ENCODE results near the gene PGAP6. TPM values are rescaled to one million over a fixed set of nuclear protein-coding genes. Genes with fewer than 3 reads are reported as not detected.
"Not testable (repeated sequence)": the region's sequence is repeated elsewhere in the genome, so short reads cannot be mapped to it uniquely, and the experiment has no call there.

PGAP6 gene
- total RNA-seq, 1 donor from 2014 or later, result 10.6 TPM

DNA sequence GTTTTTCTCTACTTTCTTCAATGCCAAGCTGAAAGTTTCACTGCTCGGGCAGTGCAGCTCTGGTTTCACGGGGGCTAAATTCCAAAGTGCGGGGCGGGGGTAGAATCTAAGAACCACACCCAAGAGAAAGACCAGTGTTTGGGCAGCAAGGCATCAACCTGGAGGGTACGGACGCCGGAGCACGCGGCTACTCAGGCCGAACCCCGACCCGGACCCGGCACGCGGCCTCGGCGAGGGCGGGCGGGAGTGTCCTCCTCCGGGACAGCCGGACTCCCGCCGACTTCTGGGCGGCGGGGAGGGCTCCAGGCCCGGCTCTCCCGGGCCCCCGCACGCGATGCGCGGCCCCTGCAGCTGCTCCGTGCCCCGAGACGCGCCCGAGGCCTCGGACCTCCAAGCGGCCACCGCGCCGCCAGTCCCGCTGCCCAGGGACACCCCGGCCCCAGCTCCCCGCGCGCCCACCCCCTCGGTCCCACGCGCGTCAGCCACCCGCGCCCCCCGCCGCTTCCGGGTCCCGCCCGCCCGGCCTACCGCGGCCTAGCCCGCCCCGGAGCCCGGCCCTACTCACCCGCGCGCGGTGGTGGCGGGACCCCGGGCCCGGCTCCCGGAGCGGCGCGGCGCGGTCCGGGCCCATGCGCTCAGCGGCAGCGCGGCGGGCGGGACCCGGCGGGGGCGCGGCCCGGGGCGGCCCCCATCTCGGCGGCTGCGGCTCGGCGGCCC, 29.8 kb downstream of the PGAP6 start:
- no peak for DNase-seq

DNA sequence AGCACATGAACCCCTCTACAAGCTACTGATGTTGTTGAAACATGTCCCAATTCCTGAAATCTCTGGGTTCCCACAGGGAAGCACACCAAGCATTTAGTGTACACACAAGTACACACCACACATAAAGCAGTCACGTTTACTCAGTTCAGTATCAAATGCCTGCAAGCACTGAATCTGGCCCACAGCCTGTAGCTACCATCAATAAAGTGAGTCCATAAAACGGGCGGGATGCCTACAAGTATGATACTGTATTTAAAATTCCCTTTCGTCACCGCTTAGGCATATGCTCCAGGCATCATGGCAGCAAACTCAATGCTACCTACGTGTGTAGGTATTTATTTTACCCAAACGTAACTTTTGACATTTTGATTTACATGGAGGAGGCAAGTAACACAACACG, 31.6 kb downstream of the PGAP6 start:
- DNase-seq, result no peak

DNA sequence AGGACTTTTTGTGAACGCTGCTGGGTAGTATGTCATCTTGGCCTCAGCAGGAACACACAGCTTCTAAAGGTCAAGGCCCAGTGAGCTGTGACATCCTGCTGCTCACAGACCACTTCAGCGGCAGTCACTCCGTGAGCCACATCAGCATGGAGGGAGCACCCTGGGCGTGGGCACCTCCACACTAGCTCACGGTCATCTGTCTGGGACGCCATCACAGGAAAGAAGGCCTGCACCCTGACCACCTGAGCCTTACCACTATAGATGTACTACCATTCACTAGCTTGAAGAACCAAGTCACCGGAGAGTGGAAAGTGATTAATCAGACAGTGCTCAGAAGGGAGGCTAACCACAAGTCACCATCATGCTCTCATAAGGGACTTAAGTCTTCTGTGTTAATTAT, 32.6 kb downstream of the PGAP6 start:
- DNase-seq, result no peak

DNA sequence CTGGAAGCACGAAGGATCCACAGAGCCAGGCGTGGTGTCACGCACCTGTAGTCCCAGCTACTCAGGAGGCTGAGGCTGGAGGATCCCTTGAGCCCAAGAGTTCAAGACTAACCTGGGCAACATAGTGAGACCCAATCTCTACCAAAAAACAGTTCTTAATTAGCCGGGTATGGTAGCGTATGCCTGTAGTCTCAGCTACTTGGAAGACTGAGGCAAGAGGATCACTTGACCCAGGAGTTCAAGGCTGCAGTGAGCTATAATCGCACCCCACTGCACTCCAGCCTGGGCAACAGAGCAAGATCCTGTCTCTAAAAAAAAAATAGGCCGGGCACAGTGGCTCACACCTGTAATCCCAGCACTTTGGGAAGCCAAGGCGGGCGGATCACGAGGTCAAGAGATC, 33.3 kb downstream of the PGAP6 start:
- not testable (repeated sequence) for DNase-seq

DNA sequence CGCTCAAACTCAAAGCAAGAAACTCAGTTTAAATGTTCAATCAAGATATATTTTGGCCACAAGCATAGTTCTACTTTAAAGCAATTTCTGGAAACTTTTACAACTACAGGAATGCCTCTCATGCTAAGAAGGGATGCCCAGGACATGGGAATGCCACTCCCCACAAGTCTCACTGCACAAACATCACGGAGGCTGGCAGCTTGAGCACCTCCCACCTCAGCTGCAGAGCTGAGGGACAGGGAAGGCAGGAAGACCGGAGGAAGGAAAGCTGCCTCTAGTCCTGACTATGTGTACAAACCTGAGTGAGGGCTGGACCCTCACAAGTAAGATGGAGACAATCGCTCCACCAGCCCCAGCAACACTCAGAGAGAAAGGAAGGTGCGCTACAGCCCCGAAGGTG, 34.6 kb downstream of the PGAP6 start:
- no peak for DNase-seq

DNA sequence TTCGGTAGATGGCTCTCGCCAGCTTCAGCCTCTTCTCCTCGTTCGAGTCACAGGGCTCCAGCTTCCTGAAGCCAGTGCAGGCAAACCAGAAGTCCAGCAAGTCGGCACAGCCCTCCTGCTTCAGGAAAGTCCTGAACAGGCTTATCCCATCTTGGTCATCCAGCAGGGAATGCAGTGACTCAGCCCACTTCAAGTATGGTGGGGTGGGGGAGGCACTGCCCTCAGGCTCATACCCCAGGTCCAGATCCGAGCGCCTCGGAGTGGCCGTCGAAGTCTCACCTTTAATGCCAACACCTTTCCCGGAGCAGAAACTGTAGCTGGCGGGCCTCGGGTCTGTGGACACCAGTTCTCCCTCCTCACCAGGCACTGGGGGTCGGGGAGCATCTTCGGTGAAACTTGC, 35.2 kb downstream of the PGAP6 start:
- DNase-seq, result no peak

DNA sequence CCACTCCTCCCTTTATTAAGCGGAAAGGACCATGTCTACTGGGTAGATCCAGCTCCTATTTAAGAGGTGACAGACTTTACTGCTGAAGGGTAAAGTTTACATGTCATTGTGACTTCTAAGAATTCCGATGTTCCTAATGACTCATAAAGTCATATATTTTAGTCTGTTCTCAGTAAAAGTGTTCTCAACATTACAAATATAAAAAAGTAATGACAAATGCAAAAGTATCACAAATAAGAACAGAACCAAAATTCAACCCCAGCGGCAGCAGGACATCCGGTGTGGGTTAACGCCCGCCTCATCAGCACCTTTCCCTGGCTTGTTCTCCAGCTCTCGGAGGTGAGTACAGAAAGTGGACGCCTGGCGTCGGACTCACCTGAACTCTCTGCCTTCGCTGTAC, 36.0 kb downstream of the PGAP6 start:
- no peak for DNase-seq

DNA sequence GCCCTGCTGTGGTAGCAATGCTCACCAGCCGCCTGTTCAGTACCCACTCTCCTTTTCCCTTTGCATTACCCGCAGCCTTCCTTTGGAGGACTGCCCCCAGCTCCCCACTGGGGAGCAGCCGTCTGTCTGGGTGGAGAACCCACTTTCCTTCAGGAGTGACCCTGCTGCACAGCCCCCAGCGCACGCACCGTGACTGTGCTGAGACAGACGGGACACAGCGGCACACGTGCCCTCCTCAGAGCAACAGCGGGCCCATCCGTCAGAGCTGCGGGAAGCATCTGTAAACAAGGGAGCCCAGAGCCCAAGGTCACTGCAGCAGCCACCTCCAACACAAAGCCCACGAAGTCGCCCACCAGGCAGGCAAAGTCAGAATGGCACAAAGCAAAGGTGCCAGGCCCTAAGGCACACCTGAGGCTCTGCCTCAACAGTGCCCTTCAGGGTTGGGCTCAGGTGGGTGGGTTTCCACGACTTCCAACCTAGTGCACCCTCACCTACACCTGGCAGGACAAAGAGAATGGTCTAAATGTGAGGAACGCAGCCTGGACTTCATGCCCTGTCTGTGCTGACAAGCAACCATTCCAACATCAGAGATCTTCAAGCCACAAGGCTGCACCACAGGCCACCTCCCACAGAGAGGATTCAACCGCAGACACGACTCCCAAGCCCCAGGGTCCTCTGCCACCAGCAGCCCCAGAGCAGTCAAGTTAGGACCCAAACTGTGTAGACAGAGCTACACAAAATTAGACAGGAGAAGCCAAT, 39.1 kb downstream of the PGAP6 start:
- no peak for DNase-seq

DNA sequence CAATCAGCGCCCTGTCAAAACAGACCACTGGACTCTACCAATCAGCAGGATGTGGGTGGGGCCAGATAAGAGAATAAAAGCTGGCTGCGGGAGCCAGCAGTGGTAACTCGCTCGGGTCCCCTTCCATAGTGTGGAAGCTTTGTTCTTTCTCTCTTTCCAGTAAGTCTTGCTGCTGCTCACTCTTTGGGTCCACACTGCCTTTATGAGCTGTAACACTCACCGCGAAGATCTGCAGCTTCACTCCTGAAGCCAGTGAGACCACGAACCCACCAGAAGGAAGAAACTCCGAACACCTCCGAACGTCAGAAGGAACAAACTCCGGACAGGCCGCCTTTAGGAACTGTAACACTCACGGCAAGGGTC, 39.8 kb downstream of the PGAP6 start:
- DNase-seq, result not testable (repeated sequence)

DNA sequence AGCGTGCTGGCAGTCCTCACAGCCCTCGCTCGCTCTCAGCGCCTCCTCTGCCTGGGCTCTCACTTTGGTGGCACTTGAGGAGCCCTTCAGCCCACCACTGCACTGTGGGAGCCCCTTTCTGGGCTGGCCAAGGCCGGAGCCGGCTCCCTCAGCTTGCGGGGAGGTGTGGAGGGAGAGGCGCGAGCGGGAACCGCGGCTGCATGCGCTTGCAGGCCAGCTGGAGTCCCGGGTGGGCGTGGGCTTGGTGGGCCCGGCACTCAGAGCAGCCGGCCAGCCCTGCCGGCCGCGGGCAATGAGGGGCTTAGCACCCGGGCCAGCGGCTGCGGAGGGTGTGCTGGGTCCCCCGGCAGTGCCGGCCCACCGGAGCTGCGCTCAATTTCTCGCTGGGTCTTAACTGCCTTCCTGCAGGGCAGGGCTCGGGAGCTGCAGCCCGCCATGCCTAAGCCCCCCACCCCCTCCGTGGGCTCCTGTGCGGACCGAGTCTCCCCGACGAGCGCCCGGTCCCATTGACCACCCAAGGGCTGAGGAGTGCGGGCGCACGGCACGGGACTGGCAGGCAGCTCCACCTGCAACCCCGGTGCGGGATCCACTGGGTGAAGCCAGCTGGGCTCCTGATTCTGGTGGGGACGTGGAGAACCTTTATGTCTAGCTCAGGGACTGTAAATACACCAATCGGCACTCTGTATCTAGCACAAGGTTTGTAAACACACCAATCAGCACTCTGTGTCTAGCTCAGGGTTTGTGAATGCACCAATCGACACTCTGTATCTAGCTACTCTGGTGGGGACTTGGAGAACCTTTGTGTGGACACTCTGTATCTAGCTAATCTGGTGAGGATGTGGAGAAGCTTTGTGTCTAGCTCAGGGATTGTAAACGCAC, 40.4 kb downstream of the PGAP6 start:
- DNase-seq, result not testable (repeated sequence)

DNA sequence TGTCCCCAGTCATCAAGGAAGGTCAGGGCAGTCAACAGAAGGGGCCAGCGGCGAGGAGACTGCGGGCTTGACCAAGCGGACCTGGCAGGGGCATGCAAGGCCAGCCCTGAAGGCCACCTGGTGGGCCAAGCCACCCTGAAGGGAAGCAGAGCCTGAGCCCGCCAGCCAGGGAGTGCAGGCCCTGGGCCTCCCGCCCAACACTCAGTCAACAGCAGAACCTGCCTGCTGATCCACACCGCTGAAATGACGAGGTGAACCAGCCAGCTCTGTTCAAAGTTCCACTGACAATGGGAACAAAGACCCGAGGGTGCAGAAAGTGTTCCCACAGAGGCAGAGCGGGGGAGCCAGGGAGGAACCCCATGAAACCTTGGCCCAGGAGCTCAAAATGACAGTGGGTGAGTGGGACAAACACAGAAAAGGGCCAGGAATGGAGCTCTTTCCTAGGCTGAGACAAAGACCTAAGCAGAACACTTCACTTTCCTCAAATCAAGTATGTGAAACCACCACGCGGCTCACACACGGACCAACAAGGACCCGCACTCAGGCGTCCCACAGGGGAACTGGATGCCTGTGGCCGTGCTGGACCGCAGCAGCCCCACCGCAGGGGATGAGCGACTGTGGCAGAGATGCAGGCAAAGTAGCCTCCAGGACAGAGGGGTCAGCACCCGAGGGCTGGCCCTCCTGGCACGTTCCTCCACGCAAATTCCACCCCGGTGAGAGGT, 41.2 kb downstream of the PGAP6 start:
- DNase-seq, result no peak

DNA sequence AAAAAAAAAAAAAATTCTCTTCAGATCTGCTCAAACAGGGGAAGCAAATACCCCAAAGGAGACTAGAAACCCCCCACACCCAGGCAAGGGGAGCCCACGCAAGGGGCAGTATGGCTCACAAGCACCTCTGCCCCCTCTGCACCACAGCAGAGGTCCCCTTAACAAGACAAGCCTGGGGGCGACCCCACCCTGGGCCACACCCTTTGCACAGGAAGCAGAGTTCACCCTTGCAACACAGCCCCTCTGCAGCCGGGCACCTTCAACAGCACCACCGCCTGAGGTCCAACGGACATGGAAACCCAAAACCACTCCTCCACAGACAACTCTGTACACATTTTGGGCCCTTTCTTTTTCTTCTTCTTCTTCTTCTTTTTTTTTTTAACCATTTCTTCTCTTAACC, 42.1 kb downstream of the PGAP6 start:
- DNase-seq, result no peak

DNA sequence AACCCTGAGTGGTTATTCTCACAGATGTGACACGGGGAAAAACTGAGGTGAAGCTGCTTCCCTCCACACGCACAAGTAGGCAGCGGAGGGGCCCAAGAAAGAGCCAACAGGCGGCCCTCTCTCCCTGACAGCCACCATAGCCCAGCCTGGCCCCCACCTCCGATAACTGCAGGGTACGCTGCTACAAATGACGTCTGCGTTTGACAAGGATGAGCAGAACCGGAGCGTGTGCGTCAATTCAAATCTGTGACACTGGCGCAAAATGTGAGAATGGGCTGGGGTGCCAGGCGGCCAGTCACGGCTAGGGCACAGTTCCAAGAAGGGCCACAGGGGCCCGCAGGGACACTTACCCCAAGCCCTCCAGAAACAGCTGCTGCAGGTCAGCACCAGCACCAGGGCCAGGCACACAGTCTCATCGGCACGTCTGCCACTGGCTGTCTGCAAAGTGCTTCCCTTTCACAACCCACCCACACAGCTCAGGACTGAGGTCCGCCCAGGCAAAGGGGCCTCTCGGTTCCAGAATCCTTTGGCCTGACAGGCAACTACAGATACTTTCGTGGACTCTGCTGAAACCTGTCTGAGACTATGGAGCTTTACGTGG, 43.7 kb downstream of the PGAP6 start:
- DNase-seq, result no peak

DNA sequence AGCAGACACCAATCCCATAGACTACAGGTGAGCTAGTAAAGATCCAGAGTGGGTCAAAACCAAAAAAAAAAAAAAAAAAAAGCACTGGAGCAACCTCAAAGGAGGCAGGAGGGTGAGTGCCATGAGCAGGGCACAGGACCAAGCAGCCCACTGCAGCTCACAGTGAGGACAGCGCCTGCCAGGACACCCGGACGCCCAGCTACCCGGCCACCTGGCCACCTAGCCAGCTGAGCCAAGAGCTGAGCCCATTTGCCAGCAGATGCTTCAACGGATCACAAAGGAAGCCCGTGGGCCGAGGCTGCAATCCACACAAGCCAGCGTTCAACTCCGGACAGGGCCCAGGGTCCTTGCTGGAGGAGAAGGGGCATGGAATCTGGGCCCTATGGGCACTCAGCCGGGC, 44.3 kb downstream of the PGAP6 start:
- no peak for DNase-seq

DNA sequence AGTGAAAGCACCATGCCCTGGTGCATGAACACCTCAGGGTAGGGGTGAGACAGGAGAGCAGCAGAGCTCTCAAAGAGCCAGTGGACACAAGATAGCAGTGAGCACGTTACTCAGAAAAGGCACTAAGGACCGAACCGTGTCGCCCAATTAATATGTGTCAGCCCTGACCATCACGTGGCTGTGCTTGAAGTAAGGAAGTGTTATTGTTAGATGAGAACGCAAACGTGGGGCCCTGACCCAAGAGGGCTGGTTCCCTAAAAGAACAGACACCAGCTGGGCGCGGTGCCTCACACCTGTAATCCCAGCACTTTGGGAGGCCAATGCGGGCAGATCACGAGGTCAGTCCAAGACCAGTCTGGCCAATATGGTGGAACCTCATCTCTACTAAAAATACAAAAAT, 45.5 kb downstream of the PGAP6 start:
- no peak for DNase-seq

DNA sequence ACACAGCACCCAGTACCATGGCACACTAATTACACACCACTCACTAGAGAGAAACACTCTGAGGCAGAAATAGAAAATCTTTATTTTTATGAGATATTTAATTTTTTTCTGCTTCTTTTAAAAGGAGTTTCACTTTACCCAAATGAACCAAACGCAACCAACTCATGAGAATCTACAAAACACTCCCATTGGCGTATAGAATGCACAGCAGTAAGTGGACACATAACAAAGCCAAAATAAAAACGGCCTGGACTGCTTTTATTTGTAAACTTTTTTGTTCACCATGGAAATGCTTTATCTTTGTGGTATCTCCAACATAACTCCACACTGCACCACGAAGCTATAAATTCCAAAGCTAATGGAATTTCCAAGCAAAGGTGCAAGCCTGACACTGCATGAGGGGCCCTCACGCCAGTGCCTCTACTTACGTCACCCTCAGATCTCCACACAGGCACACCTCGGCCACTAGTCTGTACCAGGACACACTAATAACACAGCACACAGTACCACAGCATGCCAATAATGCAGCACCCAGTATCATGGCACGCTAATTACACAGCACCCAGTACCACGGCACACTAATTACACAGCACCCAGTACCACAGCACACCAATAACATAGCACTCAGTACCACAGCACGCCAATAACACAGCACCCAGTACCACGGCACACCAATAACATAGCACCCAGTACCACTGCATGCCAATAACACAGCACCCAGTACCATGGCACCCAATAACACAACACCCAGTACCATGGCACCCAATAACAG, 46.7 kb downstream of the PGAP6 start:
- DNase-seq, result not testable (repeated sequence)

DNA sequence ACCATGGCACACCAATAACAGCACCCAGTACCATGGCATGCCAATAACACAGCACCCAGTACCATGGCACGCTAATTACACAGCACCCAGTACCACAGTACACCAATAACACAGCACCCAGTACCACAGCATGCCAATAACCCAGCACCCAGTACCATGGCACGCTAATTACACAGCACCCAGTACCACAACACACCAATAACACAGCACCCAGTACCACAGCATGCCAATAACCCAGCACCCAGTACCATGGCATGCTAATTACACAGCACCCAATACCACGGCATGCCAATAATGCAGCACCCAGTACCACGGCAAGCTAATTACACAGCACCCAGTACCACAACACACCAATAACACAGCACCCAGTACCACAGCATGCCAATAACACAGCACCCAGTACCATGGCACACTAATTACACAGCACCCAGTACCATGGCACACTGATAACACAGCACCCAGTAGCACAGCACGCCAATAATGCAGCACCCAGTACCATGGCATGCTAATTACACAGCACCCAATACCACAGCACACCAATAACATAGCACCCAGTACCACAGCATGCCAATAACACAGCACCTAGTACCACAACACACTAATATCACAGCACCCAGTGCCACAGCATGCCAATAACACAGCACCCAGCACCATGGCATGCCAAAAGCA, 47.5 kb downstream of the PGAP6 start:
- not testable (repeated sequence) for DNase-seq

DNA sequence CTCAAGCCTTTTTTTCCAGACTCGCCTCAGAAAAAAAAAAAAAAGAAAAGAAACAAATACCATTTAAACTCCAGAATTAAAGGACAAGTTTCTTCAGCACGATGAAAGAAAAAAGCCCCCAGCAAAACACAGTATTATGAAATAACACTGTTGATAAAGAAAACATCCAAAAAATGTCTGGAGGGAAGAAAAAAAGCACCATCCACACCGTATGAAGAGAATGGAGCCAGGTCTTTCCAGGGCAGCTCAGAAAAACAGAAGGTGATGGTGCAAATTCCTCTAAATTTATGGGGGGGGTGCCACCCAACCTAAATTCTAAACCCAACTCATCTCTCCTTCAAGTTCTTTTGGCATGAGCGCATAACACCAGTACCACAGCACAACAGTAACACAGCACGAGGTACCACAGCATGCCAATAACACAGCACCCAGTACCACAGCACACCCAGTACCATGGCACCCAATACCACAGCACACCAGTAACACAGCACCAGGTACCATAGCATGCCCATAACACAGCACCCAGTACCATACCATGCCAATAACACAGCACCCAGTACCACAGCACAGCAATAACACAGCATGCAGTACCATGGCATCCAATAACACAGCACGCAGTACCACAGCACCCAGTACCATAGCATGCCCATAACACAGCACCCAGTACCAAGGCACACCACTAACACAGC, 48.2 kb downstream of the PGAP6 start:
- DNase-seq, result no peak

DNA sequence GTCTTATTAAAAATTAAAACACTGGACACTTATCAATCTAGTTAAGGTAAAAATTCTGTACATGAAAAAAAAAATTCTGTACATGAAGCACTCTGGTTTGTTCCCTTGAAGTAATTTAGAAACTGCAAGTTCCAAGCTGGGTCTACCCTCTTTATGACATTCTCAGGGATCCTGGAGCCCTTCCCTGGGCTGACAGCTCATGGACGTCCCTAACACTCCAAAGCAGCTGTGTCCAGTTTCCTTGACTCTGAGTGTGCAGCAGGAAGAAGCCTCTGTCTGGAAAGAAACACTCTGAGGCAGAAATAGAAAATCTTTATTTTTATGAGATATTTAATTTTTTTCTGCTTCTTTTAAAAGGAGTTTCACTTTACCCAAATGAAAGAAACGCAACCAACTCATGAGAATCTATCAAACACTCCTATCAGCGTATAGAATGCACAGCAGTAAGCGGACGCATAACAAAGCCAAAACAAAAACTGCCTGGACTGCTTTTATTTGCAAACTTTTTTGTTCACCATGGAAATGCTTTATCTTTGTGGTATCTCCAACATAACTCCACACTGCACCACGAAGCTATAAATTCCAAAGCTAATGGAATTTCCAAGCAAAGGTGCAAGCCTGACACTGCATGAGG, 50.5 kb downstream of the PGAP6 start:
- not testable (repeated sequence) for DNase-seq

Data from skin of body (tissue), 2 donors.